CD4-positive, alpha-beta T cell treated with Interleukin-12 subunit alpha and Interleukin-12 subunit beta, for 1 hour (primary cell): Measurements from ENCODE around the gene QRSL1.
"Not testable (repeated sequence)": the region's sequence is repeated elsewhere in the genome, so short reads cannot be mapped to it uniquely, and the experiment has no call there.

Experiments used
- DNase-seq: peaks from one replicate; pipeline ENCODE4 v3.0.0-alpha.2; 2020

QRSL1 gene

DNA sequence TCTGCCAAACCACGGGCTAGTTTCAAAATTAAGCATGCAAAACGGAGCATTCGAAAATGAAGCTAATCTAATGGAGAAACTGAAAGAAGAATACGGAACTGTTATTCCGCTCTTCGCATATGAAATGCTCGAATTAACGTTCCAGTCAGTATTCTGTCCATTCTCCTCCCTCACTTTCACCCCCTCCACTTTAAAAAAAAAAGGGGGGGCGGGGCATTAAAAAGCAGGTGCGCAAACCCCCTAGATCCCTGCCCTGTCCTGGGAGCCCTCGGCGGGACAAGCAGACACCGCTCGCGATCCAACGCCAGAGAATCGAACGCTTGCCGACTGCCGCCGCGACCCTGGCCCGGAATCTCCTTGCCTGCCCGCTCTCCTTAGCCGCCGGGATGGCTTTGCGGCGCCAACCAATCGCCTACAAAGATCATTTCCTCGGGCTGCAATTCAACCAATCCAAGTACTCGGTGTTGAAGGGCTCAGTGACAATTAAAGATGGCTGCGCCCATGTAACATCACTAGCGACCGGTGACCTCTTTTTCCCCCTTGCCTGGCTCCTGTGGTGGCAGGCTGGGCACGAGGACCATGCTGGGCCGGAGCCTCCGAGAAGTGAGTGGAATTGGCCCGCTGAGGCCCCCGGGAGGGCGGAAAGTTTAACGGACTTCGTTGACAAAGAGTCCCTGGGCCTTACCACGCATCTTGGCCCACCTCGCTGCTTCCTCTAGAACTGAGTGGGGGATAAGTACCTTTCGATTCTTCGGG, at the start of gene QRSL1, which contains the start of gene RTN4IP1:
TSS of gene QRSL1 (plus strand) at position 476 of the 756 bp plus-strand sequence. CDS start at position 580, 104 bp downstream.
TSS of gene RTN4IP1 (minus strand) at position 396 of the 756 bp plus-strand sequence. CDS start 477 bp downstream, outside the sequence.
- DNase-seq = peak; percentile 94

GRCh38 chr6:106581468-106581867, 47.9 kb upstream of the QRSL1 start:
- no peak for DNase-seq

- DNase-seq = no peak
Observed at GRCh38 chr6:106586815-106587415, 42.5 kb upstream of the QRSL1 start.

- DNase-seq = not testable (repeated sequence)
Observed at GRCh38 chr6:106588937-106589336, 40.4 kb upstream of the QRSL1 start.

DNA sequence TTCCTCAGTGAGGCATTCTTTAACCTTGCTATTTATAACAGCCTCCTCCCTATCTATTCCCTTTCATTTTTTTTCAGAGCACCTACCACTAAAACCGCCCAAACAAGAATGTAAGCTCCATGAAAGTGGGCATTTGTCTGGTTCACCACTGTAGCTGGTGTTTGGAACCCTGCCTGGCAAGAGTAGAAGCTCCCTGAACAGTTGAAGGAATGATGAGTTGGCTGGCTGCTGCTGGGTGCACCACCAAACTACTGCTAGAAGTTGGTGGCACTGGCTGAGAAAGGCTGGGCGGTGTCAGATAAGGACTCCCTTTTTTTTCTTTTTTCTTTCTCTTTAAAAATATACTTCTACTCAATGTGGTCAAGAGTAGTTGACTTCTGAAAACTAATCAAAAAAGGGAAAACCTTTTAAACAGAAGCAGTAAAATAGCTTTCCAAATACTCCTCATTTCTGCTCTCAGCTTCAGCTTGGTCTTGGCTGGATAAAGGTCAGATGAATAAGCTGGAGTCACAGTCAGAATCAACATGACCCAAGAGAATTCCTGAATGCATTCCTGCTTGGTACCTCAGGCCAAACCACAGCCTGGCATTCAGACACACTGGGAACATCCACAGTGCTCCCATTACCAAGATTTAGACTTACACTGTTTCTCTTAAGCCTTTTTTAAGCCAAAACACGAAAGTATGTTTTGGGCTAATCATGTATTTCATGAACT, 38.1 kb upstream of the QRSL1 start:
- DNase-seq = no peak

- DNase-seq = no peak
Observed at GRCh38 chr6:106599440-106599839, 29.9 kb upstream of the QRSL1 start.

- no peak for DNase-seq
Observed at GRCh38 chr6:106600329-106600728, 29.0 kb upstream of the QRSL1 start.

GRCh38 chr6:106608080-106608668, 21.2 kb upstream of the QRSL1 start:
- peak; percentile 56 for DNase-seq

GRCh38 chr6:106609699-106610098, 19.7 kb upstream of the QRSL1 start:
- no peak for DNase-seq

- DNase-seq = no peak
Observed at GRCh38 chr6:106611030-106611429, 18.3 kb upstream of the QRSL1 start.

GRCh38 chr6:106612671-106613416, 16.5 kb upstream of the QRSL1 start:
- no peak for DNase-seq

GRCh38 chr6:106613590-106613989, 15.8 kb upstream of the QRSL1 start:
- DNase-seq = no peak

GRCh38 chr6:106614166-106614565, 15.2 kb upstream of the QRSL1 start:
- no peak for DNase-seq

DNA sequence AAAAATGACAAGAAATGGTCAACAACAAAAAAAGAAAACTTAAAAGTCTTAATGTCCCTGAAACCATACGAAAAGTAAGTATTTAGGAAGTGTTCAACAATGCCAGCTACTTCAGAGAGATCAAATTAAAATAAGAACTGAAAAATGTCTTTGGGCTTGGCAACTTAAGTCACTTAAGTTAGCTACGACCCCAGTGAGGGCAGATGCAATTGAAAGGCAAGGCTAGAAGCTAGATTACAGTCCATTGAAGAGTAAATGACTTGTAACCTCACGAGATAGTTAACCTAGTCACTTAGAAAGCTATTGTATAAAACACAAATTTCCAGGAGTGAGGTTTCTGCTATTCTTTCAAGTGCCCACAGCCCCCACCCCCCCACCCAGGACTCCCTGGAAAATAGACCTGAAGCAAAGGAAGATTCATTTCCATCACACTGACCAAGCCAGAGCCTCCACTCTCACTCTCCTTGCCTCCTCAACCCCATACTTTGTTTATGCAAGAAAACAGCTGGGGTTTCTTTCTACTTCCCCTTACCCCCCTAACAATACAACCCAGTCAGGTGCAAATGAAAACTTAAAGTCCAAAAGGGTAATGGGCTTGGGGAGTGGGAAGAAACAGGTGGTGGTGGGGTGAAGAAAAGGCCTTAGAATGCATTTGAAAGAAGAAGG, 14.7 kb upstream of the QRSL1 start:
- no peak for DNase-seq

DNA sequence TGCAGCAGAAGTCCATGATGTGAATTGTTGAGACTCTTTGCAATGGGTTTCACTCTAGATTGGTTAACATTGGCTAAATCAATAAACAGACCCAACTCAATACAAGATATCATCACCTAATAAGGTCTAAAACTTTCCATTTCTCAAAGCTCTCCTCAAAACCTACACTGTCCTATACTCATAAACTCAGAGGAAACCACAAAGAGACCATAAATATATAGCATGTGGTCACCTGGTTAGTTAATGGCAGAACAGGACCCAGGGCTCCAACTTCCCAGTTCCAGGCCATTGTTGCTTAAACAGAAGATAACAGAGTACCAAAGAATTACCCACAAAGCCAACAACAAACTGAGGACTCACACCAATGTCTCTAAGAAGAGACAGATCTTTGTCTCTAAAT, 12.1 kb upstream of the QRSL1 start:
- no peak for DNase-seq

DNA sequence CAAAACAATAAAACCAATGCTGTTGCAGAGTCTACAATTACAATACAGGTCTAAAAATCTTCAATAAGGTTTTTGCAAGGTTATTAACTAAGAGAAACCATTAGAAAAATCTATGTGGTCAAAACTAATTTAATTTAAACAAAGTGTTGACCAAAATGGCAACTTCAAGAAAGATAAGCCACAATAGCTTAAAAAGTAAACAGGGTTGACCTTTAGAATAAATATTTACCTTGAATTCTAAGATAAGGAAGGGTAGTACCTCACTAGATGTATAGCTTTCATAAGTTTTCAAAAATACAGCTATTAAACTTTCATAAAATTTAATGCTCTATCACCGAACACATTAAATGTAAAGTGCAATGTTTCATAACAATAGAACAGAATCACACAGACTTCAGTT, 11.5 kb upstream of the QRSL1 start:
- DNase-seq = no peak

DNA sequence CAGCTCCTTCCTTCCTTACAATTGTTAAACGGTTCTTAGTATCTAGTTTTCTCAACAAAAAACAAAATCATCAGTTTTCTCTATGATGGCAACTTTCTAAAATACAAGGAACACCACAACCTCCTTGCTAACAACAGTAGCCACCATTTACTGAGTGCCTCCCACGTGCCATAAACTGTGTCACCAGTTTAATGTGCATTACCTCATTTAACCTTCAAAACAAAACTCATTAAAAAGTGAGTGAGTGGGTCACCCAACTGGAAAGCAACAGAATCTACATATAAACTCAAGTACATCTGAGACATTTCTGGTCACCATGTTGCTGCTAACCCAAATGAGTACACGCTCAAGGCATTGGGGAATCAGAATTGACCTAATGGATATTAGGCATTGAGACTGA, 11.1 kb upstream of the QRSL1 start:
- DNase-seq = no peak

- DNase-seq = no peak
Observed at GRCh38 chr6:106619223-106619622, 10.2 kb upstream of the QRSL1 start.

DNA sequence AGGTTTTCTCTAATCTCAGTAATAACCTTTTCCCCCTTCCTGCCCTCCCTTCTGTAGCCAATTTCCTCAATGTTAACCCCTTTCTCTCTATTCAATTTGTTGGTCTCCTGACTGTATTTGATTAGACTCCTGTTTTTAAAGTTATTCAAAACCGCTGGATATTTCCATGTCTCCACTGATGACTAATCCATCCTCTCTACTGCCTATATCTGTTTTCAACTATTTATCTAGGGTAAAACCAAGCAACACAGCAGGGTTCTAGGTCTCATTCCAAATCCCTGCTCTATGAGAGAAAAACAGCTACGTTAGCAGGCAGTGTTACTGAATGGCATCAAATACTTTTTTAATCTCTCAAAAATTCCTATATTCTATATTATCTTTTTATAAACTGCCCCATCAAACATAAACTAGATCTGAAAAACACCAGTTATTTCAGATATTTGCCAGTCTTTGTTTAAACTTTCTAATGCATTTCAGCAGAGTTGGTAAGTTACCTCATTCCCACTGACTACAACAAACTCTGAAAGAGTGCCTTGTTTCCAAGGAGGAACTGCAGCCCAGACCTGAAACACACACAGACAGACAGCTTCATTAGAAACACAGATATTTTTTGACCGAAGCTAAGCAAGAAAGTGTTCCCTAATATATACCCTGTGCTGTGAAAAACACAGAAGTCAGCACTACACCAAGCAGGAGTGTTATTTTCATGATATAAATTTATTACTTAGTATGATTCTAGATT, 8.3 kb upstream of the QRSL1 start:
- no peak for DNase-seq

GRCh38 chr6:106622412-106622811, 7.0 kb upstream of the QRSL1 start:
- DNase-seq = no peak

DNA sequence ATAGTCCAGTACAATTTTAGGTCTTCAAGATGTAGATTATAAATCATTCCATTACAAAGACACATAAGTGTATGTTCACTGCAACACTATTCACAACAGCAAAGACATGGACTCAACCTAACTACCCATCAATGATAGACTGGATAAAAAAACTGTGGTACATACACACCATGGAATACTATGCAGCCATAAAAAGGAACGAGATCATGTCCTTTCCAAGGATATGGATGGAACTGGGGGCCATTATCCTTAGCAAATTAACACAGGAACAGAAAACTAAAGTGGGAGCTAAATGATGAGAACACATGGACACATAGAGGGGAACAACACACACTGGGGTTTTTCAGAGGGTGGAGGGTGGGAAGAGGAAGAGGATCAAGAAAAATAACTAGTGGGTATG, 6.3 kb upstream of the QRSL1 start:
- DNase-seq = no peak
